Body of pancreas (tissue), 4 donors: ENCODE results near the gene TM9SF1. TPM values are rescaled to one million over a fixed set of nuclear protein-coding genes. Genes with fewer than 3 reads are reported as not detected.

ENCODE experiments used
- ATAC-seq: fragments of 150-250 bp; one replicate; pipeline ENCODE4 v1.9.1; 2016
- DNase-seq, 4 donors: peaks; one replicate each; pipeline ENCODE4 v3.0.0-alpha.2; 2019
- H3K27ac ChIP-seq, 4 donors: fragments of 200-600 bp; sonication (generic); 1 replicate in 3 of 4; 2 replicates in 1 of 4; pipeline versions ENCODE4 v1.5.1 to v1.6.1; 2016 to 2019; ENCODE audit warnings: mild to moderate bottlenecking in 1 of 4, mixed read lengths in 1 of 4, moderate library complexity in 1 of 4
- H3K27me3 ChIP-seq, 2 donors: fragments of 200-600 bp; sonication (generic); one replicate each; pipeline ENCODE4 v1.6.0; 2016; ENCODE audit warnings: mild to moderate bottlenecking in 1 of 2
- H3K36me3 ChIP-seq, 2 donors: fragments of 200-600 bp; sonication (generic); replicated peaks in 1 of 2; 2 replicates each; pipeline ENCODE4 v1.5.1; 2016; ENCODE audit warnings: low read depth in 2 of 2; ENCODE audit not compliant: insufficient read depth in 1 of 2
- H3K4me1 ChIP-seq: fragments of 200-600 bp; sonication (generic); one replicate; pipeline ENCODE4 v1.6.0; 2016
- H3K4me3 ChIP-seq, 2 donors: fragments of 200-600 bp; sonication (generic); 1 replicate in 1 of 2; 2 replicates in 1 of 2; pipeline ENCODE4 v1.5.1; 2016 to 2019
- H3K9me3 ChIP-seq, 3 donors: fragments of 200-600 bp; sonication (generic); 1 replicate in 2 of 3; 2 replicates in 1 of 3; pipeline ENCODE4 v1.5.1; 2016
- POLR2A ChIP-seq, 3 donors: fragments of 450-650 bp; IDR thresholded peaks; one replicate each; pipeline ENCODE4 v1.6.1; 2016; ENCODE audit warnings: antibody characterized with exemption in 3 of 3, mild to moderate bottlenecking in 2 of 3
- WGBS, 2 donors: methylation state at CpG; one replicate each; pipeline ENCODE4 v1.1.5; 2017; 5-methylcytosine and 5-hydroxymethylcytosine counted together
- intact Hi-C: fragments of 100-400 bp; cut with DNase I; formaldehyde crosslinking; loops from one replicate; pipeline ENCODE4 v1.15.1; 2023
- total RNA-seq, 2 donors: library from RNA; depleted of rRNA; stranded (reverse); fragments of >200 nt; gene quantifications; one replicate each; pipeline ENCODE4 v1.1.0, GENCODE V29; 2016
- TF ChIP-seq, protein P1 (sequence below), 7 experiments: fragments of 450-650 bp in 4 of 7; fragments of 200-600 bp in 3 of 7; sonication (generic) in 3 of 7; IDR thresholded peaks; one replicate each; pipeline ENCODE4 v1.5.1; 2016 to 2019; ENCODE audit warnings: antibody characterized with exemption in 7 of 7

Gene TM9SF1
- total RNA-seq, 2 donors from 2014 or later, result 57.9 to 59.7 TPM

DNA sequence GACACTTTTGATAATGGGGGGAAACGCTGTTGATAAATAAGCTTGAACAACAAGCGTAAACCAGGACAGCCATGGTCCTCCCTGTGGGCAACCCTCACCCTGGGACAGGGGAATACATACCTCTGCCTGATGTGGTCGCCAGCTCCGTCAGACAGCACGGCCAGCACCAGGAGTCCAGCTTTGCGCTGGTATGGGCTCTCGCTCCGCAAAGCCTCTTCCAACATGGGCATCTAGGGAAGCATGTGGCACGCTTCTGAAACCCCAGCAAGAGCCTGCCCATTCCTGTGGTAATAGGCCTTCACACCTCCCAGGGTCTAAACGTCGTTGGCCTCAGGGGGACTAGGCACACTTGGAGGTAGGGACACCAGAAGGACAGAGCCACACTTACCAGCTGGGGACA is 9.5 kb downstream of the TM9SF1 start:
- 65 to 85% methylated on average over 4 to 11 of the region's 11 CpGs for WGBS, 2 donors
- TF ChIP-seq, protein P1, sequence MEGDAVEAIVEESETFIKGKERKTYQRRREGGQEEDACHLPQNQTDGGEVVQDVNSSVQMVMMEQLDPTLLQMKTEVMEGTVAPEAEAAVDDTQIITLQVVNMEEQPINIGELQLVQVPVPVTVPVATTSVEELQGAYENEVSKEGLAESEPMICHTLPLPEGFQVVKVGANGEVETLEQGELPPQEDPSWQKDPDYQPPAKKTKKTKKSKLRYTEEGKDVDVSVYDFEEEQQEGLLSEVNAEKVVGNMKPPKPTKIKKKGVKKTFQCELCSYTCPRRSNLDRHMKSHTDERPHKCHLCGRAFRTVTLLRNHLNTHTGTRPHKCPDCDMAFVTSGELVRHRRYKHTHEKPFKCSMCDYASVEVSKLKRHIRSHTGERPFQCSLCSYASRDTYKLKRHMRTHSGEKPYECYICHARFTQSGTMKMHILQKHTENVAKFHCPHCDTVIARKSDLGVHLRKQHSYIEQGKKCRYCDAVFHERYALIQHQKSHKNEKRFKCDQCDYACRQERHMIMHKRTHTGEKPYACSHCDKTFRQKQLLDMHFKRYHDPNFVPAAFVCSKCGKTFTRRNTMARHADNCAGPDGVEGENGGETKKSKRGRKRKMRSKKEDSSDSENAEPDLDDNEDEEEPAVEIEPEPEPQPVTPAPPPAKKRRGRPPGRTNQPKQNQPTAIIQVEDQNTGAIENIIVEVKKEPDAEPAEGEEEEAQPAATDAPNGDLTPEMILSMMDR (IDR thresholded peaks at IDR 0.05), result no peak
- no peak for TF ChIP-seq POLR2A (IDR thresholded peaks at IDR 0.05)
- Histone ChIP-seq H3K27me3 (no peaks in the 10 kb centered on the region), H3K36me3 (peaks cover 9 to 24% of the 10 kb centered on the region in 2 donors), H3K4me3 (no peak overlapping the region), H3K27ac (no peak overlapping the region), H3K9me3 (no peaks in the 10 kb centered on the region), H3K4me1 (peaks cover 24% of the 10 kb centered on the region)
- no peak for ATAC-seq
- intact Hi-C loops, result no loop called here
- DNase-seq, result no peak

DNA sequence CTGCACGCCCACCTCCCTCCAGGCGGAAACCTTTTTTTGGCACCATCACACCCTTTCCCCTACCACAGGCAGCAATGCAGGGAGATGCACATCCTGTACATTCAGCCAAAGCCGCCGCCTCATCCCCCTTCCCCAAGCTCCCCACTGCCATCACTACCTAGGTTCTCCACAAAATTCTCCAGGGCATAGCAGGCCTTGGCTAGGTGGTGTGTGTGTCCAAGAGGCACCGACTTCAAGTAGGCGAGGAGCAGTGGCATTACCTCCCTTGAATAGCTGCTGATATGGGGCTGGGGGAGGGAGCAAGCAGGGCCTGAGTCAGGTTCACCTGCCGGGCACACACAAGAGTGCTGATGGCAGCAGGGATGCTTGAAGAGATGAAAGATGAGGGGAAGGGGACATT is 10.2 kb downstream of the TM9SF1 start:
- no peak for DNase-seq
- 95 to 96% methylated on average over 7 of the region's 7 CpGs for WGBS, 2 donors

DNA sequence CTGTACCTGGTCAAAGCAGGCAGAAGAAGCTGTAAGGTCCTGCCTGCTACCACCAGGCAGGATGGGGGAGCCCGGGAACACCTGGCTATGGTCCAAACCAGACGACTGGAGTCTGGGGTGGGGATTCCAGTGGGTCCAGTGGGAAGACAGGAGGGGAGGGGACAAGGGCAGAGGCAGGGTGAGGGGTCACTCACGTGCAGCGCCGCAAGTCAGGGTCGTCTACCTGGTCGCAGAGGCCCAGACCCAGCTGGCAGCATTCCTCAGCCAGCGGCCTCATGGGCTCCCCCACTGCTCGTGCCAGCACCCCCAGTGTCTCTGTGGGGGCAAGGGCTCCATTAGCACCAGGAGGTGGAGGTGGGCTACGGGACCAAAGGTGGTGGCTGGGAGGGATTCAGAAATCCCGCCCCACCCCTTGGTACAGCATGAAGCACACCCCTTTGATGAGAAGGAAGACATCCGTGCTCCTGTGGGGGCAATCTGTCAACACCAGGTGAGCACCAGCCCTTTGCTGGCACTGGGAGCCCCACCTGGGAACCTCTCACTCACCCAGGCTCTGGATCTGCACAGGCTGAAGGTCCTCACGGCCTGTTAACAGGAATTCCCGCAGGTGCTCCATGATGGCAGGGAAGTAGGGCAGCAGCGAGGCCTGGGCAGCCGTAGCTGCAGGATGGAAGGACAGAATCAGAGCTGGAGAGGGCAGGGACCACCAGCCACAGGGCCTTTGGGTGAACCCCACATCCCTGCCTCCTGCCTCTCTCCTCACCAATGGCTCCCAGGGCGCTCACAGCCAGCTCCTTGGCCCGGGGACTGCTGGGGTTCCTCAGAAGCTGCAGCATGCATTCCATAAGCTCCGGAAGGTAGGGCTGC is 10.9 kb downstream of the TM9SF1 start:
- no peak for DNase-seq
- TF ChIP-seq, protein P1 (IDR thresholded peaks at IDR 0.05), result no peak
- no peak for TF ChIP-seq POLR2A (IDR thresholded peaks at IDR 0.05)
- Histone ChIP-seq H3K9me3 (no peaks in the 10 kb centered on the region), H3K4me1 (peaks cover 23% of the 10 kb centered on the region), H3K27me3 (no peaks in the 10 kb centered on the region), H3K4me3 (no peak overlapping the region), H3K27ac (no peak overlapping the region), H3K36me3 (peaks cover 13 to 32% of the 10 kb centered on the region in 2 donors)
- WGBS, 2 donors, result 74 to 85% methylated on average over 4 to 19 of the region's 19 CpGs
- ATAC-seq, result no peak
- intact Hi-C loops, result no loop called here

More for the DNA sequence above, 10.2 kb downstream of the TM9SF1 start:
- intact Hi-C loops, result no loop called here
- ATAC-seq, result no peak
- no peaks in the 10 kb centered on the region for H3K27me3 ChIP-seq
- peaks cover 9 to 25% of the 10 kb centered on the region in 2 donors for H3K36me3 ChIP-seq
- TF ChIP-seq POLR2A (IDR thresholded peaks at IDR 0.05), result no peak
- TF ChIP-seq, protein P1 (IDR thresholded peaks at IDR 0.05), result no peak
- H3K4me1 ChIP-seq, result peaks cover 24% of the 10 kb centered on the region
- H3K27ac ChIP-seq, result no peak overlapping the region
- no peaks in the 10 kb centered on the region for H3K9me3 ChIP-seq
- no peak overlapping the region for H3K4me3 ChIP-seq

DNA sequence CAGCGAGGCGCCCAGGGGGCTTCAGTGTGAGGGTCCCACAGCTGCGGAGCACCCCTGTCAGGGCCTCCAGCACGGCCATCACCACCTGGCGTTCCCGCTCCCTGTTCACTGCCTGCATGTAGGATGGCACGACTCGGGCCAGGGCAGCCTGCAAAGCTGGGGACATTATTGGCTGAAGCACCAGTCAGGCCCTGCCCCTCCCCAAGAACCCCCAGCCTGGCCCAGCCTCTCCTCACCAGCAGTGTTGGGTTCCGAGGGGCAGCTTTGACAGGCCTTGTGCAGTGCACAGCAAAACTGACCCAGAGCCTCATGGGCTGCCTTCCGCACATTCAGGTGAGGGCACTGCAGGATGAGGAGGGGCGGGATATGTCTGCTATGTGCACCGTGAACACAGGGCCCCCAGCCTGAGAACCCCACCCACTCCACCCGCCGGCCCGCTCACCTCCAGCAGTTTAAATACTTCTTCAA is 12.2 kb downstream of the TM9SF1 start:
- no peak for ATAC-seq
- TF ChIP-seq POLR2A (IDR thresholded peaks at IDR 0.05), result no peak
- TF ChIP-seq, protein P1 (IDR thresholded peaks at IDR 0.05), result no peak
- intact Hi-C loops, result no loop called here
- 83 to 88% methylated on average over 12 to 13 of the region's 15 CpGs for WGBS, 2 donors
- no peak for DNase-seq
- Histone ChIP-seq H3K27me3 (no peaks in the 10 kb centered on the region), H3K9me3 (no peaks in the 10 kb centered on the region), H3K4me3 (no peak overlapping the region), H3K36me3 (peaks cover 14 to 36% of the 10 kb centered on the region in 2 donors), H3K4me1 (peaks cover 12% of the 10 kb centered on the region), H3K27ac (no peak overlapping the region)
